HG03469 (cell line): Measurements from ENCODE around the gene CD7.
"Not testable (repeated sequence)": the region's sequence is repeated elsewhere in the genome, so short reads cannot be mapped to it uniquely, and the experiment has no call there.

Experiments
- ATAC-seq: cut with Tn5 transposase; IDR thresholded peaks from one replicate; pipeline ENCODE4 v1.9.1; 2021; ENCODE audit warnings: mild to moderate bottlenecking, moderate library complexity, moderate number of reproducible peaks; ENCODE audit not compliant: unreplicated experiment

CD7 gene

DNA sequence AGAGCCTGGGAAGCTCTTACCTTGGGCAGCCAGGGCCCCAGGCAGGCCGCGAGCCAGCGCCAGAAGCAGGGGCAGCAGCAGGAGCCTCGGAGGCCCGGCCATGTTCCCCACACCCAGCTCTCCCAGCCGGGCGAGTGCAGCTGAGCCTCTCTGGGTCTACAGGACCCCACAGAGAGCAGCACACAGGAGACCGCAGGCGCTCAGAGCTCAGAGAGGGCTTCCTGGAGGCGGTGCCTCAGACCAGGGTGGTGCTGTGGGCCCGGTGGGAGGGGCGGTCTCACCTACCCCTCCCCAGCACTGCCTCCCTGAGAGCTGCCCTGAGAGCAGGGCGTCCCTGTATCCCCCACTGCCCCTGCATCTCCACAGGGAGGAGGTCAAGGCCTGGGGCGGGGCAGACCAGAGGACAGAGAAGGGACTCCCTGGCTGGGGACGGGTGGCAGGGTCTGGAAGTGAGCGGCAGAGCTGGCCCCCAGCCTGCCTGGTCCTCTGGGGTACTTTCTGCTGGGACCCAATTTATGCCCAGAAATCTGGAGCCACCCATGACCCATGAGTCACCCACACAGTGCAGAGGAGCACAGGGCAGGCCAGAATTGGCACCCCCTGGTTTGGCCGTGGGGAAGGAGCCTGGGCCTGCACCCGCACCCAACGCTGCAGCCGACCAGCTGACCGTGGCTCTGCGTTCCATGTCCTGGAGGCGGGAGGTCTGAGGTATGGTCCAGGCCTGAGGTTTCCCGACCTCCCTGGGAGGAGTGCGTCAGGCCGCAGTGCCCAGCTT, at the start of gene CD7:
Gene CD7, minus strand, starts transcription at position 215 of the 775 bp plus-strand sequence. Its CDS starts 113 bp downstream, at position 102.
- no peak for ATAC-seq

DNA sequence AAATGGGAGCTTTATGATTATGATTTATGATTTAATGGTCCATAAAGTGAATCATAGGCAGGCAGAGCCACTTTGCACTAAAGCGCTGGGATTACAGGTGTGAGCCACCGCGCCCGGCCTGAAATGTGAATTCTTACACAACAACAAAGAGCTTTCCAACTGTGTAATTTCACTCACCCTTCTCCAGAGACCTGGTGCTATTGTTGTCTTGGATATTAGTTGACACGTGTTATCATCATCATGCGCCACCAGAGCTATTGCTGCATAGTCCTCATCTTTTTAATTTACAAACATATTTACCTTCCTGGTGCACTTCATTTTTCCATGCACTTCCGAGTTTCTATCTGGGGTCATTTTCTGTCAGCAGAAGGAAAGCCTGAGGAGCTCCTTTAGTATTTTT, 49.3 kb upstream of the CD7 start:
- ATAC-seq = no peak

DNA sequence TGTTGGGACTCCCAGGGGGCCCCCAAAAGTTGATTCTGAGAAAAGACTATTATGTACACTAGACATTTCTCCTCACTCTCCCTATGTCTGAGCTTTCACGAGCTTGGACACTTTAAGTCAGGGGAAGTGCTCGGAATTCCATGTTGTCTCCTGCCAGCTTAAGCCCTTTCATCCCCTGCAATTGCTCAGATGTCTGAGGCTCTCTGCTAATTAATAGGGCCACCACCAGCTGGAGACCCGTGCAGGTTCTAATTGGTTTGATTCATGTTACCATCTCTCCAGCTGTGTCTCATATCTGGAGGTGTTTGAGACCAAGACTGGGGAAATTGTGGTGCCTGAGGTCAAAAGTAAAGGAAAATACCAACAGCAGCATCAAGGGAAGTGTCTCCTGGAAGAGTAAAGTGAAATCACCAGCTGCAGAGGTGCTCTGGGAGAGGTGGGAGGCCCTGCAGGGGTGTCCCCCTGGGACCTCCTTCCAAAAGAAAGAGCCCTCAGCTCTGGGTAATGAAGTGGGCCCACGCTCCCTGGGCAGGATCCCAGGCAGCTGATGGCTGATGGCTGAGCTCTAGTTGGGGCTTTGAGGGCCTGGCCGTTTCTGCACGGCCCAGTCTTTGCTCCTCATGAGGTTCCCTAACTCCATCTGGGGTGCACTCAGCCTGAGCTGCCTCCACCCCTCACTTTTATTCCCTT, 48.3 kb upstream of the CD7 start:
- no peak for ATAC-seq

DNA sequence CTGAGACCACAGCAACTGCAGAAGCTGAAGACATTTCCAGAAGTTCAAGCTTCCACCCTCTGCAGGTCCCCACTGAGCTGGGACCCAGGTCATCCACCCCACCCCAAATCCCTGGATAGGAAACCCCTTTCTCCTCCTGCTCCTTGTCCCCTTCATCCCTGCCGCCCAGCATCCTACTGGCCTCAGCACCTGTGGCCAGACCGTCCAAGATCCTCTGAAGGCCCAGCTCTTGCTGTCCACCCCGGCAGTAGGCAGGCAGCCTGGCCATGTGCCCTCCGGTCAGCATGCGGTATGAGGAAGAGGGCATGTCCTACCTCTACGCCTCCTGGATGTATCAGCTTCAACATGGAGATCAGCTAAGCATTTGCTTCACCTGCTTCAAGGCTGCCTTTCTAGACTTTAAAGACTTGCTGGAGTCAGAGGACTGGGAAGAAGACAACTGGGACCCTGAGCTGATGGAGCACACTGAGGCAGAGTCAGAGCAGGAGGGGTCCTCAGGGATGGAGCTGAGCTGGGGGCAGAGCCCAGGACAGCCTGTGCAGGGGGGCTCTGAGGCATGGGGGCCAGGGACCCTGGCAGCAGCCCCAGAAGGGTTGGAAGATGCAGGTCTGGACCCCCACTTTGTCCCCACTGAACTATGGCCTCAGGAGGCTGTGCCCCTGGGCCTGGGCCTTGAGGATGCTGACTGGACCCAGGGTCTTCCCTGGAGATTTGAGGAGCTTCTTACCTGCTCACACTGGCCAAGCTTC, 44.7 kb upstream of the CD7 start:
- no peak for ATAC-seq

DNA sequence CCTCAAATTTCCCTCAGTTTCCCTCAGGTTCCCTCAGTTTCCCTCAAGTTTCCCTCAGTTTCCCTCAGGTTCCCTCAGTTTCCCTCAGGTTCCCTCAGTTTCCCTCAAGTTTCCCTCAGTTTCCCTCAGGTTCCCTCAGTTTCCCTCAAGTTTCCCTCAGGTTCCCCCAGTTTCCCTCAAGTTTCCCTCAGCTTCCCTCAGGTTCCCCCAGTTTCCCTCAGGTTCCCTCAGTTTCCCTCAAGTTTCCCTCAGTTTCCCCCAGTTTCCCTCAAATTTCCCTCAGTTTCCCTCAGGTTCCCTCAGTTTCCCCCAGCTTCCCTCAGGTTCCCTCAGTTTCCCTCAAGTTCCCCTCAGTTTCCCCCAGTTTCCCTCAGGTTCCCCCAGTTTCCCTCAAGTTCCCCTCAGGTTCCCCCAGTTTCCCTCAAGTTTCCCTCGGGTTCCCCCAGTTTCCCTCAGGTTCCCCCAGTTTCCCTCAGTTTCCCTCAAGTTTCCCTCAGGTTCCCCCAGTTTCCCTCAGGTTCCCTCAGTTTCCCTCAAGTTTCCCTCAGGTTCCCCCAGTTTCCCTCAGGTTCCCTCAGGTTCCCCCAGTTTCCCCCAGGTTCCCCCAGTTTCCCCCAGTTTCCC, 42.2 kb upstream of the CD7 start:
- ATAC-seq = not testable (repeated sequence)

DNA sequence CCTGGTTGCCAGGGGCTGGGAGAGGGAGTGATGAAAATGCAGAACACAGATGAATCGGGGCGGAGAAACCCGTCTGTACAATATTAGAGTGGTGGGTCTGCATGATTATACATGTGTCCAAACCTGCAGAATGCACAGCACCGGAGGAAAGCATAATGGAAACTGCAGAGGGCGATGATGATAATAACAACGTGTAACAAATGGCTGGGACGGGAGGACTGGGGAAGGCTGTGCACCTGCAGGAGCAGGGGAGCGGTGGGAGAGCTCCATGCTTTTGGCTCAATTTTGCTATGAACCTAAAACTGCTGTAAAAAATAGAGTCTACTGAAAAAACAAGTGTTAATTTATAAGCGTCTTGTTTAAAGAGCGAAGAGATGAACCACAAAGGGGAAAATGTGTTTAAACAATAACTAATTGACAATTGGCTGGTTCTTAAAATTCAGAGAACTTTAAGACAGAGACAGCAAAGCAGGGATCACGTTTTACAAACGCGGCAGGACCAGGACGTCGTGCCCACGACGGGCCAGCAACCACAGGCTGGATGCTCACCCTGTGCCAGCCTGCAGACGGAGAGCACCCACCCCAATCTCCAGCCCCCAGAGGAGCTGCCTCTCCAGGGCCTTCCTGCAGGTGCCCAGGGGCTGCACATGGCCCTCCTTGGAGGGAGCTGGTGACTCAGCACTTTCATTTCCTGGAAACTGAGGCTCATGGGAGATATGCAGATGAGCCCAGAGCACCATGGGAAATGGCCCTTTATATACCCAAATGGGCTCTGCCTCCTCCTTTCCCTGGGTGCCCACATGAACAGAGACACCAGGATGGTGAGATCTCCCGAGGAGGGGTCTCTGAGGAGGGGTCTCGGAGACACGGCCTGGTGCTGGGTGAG, 41.3 kb upstream of the CD7 start, which contains the start of gene TEX19:
Gene TEX19, plus strand, starts transcription at position 783 of the 886 bp plus-strand sequence. CDS start 2,904 bp downstream, outside the sequence.
- ATAC-seq = no peak

DNA sequence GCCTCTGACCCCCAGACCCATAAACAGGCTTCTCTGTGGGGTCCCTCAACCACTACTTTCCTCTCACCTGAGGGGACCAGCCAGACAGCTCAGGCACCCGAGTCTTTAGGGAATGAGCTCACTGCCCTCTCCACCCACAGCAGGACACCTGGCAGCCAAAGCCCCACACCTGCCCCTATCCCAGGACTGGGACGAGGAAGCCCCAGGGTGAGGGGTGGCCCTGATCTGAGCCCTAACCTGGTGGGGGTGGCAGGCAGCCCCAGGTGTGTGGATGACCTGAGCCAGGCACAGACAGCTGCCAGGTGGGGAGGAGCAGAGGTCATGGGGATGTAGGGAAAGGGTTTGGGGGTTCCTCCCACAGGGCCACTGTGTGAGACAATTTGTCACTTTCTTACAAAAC, 40.0 kb upstream of the CD7 start:
- ATAC-seq = no peak

DNA sequence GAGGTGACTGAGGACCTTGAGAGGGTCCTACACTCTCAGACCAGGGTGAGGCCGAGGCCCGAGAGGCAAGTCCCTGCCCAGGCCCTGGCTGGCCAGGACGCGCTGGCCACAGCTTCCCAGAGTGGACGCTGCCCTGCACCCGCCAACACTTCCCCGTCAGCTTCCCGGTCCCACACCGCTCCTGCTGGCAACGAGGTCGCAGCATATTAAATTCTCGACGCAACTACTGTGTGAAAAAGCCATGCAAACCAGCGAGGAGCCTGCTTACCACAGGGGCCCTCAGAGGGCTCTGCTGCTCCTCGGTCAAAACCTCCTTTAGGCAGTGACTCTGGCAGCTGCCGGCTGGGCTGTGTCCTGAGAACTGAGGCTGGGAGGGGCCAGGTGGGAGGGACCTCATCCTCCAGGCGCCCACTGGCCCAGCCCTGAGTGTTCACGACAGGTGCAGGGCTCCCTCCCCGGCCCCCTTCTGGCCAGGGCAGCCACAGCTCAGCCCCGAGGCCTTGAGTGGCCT, 39.5 kb upstream of the CD7 start:
- ATAC-seq = no peak

DNA sequence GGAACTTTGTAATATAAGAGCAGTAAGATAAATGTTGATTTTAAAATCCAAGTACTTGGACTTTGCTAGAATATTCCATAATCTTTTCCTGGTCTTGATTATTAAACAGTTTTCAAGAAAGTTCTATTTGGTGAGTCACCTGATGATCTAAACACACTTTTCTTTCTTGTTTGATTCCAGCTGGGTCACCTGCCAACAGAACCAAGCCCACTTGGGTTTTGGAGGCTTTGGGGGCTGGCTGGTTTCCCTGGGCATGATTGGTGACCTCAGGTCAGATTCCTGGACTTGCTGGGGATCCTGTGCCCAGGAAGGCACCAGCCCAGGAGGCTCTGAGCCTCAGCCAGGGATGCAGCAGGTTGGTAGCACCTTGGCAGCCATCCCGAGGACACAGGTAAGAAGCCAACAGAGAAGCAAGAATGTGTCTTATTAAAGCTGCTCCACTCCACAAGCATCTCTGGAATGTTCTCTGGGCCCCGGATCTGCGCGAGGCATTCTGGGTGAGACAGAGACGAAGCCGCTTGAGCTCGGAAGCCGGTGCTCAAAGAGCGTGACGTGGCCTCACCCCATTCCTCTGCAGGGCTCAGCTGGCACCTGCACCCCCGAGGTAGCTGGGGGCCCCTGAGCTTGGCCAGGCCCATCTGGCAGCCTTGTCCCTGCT, 38.5 kb upstream of the CD7 start:
- ATAC-seq = no peak

DNA sequence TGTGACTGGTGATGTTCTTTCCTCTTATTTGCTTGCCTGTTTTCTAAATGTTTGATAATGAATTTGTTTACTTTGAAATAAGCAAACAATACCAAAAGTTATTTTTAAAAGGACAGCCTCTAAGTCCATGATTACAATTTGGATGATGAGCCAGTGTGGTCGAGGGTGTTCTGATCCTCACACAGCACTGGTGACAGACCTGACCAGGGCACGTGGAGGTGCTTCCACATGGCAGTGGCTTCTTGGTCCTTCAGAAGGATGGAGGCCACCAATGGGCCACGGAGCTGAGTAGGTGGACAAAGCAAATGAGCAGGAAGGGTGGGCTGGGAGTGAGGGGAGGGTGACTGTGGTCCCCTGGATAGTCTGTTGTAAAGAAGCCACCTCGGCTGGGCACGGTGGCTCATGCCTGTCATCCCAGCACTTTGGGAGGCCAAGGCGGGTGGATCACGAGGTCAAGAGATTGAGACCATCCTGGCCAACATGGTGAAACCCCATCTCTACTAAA, 37.4 kb upstream of the CD7 start:
- no peak for ATAC-seq

DNA sequence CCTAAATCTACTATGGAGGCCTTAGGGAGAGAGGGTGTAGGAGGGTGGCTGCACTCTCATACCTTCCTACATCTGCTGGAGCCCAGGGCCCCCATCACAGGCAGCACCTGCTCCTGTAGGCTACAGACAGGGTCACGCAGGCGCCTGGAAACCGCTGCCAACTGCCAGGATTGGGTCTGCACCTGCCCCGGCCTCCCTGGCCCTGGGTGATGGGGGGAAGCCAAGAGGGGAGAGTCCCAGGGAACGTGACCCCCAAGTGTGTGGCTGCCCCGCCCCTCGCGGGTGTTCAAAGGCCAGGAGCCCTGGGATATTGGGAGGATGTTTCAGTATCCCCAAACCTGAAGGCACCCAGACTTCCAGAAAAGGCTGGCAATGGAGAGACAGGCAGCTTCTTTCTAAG, 36.1 kb upstream of the CD7 start:
- no peak for ATAC-seq

DNA sequence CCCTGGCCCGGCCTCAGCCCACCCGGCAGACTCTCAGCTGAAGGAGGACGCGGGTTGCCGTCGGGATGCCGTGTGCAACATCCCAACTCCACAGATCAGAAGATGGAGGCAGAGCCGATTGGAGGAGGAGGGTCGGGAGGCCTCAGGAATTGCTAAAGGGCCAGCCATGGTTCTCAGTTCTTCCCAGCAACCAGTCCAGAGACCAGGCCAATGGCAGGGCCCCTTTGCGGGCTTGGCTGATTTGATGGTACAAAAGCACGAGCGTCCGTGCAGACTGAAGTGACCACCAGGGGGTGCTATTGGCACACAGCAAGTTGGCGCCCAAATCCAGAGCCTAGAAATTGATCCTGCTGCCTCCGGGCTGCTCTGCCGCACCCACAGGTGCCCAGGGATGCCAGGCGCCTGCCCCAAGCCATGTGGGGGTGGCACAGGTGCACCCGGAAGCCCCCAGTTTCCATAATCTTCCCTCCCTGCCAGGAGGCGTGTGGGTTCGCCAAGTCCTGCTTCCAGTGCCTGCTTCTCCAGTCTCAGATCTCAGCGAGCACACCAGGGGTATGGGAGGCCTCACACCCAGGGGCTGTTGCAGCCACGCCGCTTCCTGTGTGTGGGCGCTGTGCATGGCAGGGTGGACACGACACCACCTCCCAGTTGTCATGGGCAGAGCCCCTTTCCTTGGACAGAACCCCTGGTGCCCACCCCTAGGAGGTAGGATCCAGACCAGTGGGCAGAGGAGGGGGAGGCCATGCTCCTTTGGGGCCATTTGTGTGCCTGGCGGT, 34.5 kb upstream of the CD7 start:
- no peak for ATAC-seq

DNA sequence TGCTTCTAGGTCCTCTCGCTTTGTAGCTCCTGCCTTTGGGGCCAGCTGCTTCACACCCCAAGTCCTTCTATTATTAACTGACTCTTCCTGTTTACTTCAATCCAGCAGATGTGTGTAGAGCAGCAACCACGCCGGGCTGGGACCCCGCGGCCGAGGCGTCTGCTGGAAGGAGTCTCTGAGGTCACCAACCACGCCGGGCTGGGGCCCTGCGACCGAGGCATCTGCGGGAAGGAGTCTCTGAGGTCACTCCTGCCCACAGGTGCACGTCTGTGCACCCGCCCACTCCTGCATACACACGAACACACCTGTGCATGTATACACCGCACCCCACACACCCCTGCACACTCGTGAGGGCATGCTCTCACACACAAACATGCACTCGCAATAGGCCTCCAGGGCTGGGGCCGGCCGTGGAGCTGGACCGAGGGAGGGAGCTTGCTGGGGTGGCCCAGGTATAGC, 33.9 kb upstream of the CD7 start:
- ATAC-seq = no peak

DNA sequence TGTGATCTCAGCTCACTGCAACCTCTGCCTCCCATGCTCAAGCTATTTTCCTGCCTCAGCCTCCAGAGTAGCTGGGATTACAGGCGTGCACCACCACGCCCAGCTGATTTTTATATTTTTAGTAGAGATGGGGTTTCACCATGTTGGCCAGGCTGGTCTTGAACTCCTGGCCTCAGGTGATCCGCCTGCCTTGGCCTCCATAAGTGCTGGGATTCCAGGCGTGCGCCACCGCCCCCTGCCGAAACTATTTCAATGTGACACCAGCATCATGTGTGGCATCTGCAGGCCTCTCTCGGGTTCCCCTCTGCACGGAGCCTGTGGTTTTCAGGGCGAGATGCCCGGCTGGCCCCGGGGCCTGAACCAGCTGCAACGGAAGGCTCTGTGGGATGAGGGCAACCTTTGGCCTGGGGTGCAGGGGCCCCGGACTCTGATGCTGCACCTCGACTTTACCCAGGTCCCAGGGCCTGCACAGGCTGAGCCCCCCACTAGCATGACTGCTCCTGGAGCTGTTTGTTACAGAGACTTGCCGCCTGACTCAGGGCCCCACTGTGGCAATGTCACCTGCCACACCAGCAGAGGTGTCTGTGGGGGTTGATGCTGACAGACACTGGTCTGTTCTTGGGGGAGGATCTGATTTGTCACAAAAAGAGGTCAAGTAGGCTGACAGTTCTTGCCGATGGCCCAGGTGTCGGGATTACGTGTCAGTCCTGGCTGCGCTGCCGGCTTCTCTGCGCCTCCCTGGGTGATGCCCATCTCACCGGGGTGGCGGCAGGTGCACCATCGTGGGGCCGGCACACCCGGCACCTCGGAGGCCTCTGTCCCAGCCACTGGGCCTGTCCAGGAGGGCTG, 33.0 kb upstream of the CD7 start:
- no peak for ATAC-seq

DNA sequence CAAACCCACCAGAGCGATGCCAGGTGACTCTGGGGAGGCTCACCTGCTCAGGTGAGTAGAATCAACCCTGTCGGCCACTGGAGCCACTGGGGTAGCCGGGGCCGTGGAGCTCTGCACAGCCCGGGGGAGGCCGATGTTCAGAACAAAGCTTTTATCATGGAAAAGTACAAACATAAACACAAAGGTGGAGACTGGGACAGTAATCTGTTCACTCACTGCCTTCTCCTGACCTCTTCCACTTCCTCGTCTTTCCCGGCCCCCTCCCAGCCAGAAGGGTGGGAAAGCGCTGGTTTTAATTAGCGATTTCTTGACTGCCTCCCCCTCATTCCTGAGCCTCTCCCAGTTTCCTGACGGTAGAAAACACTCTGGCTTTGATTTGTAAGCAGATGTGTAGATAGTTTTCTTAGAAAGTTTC, 31.9 kb upstream of the CD7 start:
- no peak for ATAC-seq

DNA sequence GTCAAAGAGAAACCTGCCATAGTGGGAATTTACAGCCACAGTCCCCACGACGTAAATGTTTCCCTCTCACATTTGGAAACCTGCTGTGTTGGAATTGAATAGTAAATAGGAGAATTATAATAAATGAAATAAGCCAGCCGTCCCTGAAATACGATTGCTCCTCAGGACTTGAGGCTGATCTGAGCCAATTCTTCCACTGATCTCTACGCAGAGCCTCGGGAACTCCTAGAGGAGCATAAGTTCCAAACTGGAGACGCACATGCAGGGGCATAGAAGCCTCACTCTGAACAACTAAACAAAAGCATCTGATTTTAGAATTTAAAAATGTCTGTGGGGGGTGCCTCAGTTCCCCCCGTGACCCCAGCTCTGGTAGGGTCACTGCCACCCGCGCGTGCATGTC, 31.5 kb upstream of the CD7 start:
- no peak for ATAC-seq

DNA sequence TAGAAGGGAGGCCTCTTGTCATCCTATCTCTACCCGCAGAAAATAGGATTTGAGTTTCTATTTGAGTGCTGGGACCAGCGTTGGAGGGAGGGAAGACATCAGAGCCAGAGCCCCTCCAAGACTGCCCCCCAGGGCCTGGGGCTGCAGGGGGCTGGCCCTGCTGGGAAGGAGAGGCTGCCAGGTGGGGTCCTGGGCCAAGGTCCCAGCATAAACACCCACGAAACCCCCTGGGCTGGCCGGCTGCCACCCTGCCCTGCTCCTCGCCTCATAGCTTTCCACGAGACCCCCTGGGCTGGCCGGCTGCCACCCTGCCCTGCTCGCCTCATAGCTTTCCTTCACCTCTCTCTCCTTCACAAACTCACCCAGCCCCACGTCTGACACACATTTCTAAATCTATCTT, 31.0 kb upstream of the CD7 start:
- ATAC-seq = no peak
